Myocyte (in vitro differentiated cells): ENCODE results near the gene ASGR2. TPM values are rescaled to one million over a fixed set of nuclear protein-coding genes. Genes with fewer than 3 reads are reported as not detected.
"Not testable (repeated sequence)": the region's sequence is repeated elsewhere in the genome, so short reads cannot be mapped to it uniquely, and the experiment has no call there.

Experiments used
- DNase-seq: peaks from one replicate; pipeline ENCODE4 v3.0.0-alpha.2; 2012; ENCODE audit warnings: low read depth
- polyA plus RNA-seq: library from polyadenylated mRNA; unstranded; fragments of >200 nt; gene quantifications from one replicate; pipeline ENCODE4 v1.2.1, GENCODE V29; 2012; ENCODE audit warnings: missing spikeins
- total RNA-seq: library from RNA; depleted of rRNA; stranded (reverse); fragments of >200 nt; gene quantifications from 2 replicates; pipeline ENCODE4 v1.2.3, GENCODE V29; 2014

ASGR2 gene
- not detected in 2 replicates for total RNA-seq
- not detected for polyA plus RNA-seq

GRCh38 chr17:7114241-7114874, at the start of gene ASGR2:
Gene ASGR2 (minus strand): TSS chr17:7114822. CDS start chr17:7114240, 582 bp downstream.
- DNase-seq: no peak

- DNase-seq: not testable (repeated sequence)
Observed at GRCh38 chr17:7159571-7159970, 44.9 kb upstream of the ASGR2 start.

GRCh38 chr17:7158424-7158823, 43.8 kb upstream of the ASGR2 start:
- DNase-seq: not testable (repeated sequence)

- DNase-seq: no peak
Observed at GRCh38 chr17:7156342-7156940, 41.8 kb upstream of the ASGR2 start.

DNA sequence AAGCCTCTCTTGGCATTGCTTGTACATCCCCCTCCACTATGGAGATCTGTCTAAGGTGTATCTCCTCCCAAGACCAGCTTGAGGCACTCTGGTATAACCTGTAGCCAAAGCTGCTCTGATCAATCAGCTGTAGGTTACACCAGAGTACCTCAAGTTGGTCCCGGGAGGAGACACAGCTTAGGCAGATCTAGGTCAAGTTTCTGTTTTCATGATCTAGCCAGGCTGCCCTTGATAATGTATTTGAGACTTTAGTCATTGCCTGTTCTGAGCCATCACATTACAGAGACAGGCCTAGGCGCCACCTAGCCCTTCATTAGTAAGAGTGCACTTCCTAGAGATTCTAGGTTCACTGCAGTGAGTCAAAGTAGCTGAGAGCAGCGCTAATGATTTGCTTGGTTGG, 33.1 kb upstream of the ASGR2 start:
- no peak for DNase-seq

- no peak for DNase-seq
Observed at GRCh38 chr17:7146115-7146514, 31.5 kb upstream of the ASGR2 start.

GRCh38 chr17:7144213-7144612, 29.6 kb upstream of the ASGR2 start:
- DNase-seq: no peak

DNA sequence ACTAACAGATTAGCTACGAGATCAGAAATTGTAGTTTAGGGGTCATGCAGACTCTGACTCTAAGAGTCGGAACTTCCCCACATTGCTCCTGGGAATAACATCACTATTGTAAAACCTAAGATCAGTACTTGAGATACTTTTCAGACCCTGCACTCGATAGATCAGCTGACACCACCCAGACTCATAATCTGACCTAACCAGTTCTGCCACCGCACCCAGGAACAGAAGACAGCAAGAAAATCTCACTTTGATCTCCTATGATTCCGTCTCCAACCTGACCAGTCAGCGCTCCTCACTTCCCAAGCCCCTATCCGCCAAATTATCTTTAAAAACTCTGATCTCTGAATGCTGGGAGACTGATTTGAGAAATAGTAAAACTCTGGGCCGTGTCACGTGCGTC, 27.2 kb upstream of the ASGR2 start:
- no peak for DNase-seq

GRCh38 chr17:7139400-7139799, 24.8 kb upstream of the ASGR2 start:
- DNase-seq: no peak

GRCh38 chr17:7138800-7139381, 24.3 kb upstream of the ASGR2 start:
- DNase-seq: no peak

DNA sequence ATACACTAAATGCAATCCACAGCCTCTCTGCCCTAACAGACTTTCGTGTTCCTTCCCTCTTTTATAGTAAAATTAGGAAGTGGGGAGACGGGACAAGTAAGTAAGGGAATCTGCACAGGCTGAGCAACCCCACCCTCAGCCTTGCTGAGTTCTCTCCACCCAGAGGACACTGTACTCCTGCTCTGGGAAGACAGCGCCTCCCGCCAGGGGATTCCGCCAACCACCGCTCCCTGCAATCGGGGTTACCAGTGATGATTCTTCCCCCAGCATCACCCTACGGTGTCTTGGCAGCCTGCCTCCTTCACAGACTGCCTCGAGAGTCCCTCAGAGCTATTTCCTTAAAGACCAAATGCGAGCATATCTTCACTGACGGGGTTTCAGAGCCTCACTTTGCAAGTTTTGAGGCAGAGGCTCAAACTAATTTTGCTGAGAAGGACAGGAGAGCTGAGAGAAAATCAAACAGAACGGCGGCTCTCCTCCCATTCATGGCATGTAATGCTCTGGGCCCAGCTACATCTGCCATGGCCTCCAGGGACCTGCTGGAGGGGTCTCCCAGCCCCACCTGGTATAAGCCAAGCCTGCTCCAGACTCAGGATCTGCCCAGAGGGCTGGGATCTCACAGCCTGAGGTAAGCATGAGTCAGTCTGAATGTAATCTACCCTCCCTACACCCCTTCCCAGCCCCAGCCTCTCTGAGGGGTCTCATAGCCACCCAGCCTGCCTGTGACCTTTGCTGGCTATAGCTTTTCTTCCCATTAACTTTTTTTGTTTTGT, 22.7 kb upstream of the ASGR2 start:
- DNase-seq: no peak

GRCh38 chr17:7136266-7136877, 21.8 kb upstream of the ASGR2 start:
- DNase-seq: peak; percentile 75

DNA sequence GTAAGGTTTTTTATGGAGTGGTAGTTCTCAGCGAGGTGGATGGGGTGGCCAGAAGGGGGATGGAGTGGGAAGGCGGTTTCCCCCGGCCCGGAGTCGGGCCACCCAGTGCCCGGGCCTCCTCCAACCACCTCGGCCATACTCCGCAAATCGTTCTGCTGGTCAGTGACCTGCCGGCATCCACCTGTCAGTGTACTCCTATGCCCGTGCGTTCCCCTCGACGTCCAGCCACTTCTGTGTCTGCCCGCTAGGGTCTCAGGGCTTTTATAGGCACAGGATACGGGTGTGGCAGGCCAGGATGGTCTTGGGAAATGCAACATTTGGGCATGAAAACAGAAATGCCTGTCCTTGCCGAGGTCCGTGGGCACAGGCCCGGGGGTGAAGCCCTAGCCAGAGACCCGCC, 19.3 kb upstream of the ASGR2 start:
- no peak for DNase-seq

DNA sequence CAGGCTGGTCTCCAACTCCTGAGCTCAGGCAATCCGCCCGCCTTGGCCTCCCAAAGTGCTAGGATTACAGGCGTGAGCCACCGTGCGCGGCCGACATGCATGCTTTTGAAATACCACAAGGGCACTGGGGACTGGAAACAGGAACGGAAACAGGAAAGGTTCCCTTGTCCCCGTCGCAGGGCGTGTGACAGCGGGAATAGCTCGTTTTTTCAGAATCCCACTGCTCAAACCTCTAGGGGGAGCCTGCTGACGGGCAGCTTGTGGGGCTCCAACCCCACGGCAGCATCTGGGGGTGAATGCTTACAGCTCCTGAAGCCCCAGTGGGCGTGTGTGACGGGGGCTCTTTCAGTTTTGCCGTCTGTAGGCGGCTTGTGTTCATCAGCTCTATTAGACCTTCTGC, 18.8 kb upstream of the ASGR2 start:
- no peak for DNase-seq

DNA sequence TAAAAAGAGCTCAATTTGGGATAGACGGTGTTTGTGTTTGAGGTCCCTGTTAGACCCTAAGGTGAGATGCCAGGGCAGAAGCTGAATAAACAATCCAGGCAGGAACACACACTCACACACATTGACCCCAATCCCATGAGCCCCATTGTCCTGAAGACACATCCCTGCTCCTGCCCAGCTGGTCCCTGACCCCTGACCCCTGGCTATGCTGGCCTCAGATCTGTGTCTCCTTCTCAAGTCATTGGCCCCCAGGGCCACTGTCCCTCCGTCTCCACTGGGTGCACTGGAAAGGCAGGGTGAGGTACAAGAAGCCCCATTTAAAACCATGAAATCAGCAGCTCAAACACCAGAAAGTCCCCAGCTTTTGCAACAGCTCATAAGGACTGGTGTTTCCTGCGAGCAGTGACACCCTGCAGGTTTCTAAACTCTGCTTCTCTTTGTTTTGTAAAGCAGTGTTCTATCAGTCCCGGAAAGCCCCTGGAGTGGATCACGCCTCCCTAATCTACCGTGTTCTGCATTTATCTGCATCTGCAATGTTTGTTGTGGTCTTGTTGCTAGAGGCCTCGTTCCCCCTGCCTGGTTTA, 18.0 kb upstream of the ASGR2 start:
- DNase-seq: no peak

- no peak for DNase-seq
Observed at GRCh38 chr17:7131423-7131791, 16.8 kb upstream of the ASGR2 start.

GRCh38 chr17:7130621-7131422, 16.2 kb upstream of the ASGR2 start:
- no peak for DNase-seq

DNA sequence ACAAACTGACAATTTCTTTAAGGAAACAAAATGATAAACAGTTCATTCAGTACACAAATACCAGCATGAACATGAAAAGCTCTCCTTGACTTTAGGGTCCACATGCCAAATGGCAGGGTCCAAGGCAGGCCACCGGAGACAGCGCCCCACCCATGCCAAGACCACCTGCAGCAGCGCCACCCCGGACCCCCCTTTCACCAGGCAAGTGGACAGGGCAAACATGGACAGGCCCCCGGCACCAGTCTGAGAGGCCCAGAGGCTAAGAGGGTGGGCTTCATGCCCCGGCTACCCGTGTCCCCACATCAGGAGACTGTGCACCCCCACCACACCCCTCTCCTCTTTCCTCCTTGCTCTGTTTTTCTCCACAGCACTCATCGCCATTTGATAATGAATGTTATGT, 14.7 kb upstream of the ASGR2 start:
- DNase-seq: no peak

DNA sequence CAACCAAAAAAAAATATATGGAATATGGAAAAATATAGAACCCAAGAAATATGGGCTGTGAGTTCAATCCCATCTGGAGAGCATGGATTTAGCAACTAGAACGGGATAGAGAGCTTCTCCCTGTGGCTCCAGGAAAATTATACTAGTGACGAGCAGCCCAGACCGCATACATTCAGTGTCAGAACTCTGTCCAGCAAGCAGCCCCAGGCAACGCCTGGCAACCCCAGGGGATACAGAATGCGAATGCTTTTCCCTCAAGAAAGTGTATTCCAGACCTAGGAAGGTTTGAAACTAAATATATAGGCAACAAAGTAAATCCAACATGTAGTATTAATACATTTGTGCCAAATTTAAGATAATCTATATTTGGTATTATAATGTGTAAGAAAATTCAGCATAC, 13.5 kb upstream of the ASGR2 start:
- DNase-seq: no peak

DNA sequence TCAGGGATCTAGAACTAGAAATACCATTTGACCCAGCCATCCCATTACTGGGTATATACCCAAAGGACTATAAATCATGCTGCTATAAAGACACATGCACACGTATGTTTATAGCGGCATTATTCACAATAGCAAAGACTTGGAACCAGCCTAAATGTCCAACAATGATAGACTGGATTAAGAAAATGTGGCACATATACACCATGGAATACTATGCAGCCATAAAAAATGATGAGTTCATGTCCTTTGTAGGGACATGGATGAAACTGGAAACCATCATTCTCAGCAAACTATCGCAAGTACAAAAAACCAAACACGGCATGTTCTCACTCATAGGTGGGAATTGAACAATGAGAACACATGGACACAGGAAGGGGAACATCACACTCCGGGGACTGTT, 12.9 kb upstream of the ASGR2 start:
- not testable (repeated sequence) for DNase-seq

GRCh38 chr17:7126386-7126785, 11.8 kb upstream of the ASGR2 start:
- not testable (repeated sequence) for DNase-seq
